Stimulated activated CD4-positive, alpha-beta T cell treated with anti-CD3 and anti-CD28 coated beads, TNF-alpha, amount 100 ng/mL, for 4 hours (primary cell): ENCODE data around the gene PMM2.
A peak's percentile ranks its signal among the peaks of the same experiment; 100 is the strongest.
"Not testable (repeated sequence)": the region's sequence is repeated elsewhere in the genome, so short reads cannot be mapped to it uniquely, and the experiment has no call there.

Experiments used
- DNase-seq, 3 experiments: peaks; one replicate each; pipeline ENCODE4 v3.0.0-alpha.2; 2020; ENCODE audit warnings: low read depth in 3 of 3

Gene PMM2

DNA sequence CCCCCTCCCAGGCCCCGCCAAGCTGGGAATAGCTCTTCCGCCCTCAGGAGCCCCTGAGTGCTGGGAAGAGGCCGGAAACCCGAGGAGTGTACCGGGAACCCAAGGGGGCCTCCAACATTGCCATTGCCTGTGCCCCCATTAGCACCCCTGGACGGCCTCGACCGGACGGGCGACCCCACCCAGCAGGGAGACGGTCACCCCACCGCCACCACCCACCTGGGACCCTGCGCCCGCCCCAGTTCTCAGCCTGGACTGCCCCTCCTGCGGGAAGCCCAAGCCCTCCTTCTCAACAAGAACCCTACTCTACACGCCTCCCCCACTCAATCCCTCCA is 69.2 kb downstream of the PMM2 start:
- DNase-seq: no peak

DNA sequence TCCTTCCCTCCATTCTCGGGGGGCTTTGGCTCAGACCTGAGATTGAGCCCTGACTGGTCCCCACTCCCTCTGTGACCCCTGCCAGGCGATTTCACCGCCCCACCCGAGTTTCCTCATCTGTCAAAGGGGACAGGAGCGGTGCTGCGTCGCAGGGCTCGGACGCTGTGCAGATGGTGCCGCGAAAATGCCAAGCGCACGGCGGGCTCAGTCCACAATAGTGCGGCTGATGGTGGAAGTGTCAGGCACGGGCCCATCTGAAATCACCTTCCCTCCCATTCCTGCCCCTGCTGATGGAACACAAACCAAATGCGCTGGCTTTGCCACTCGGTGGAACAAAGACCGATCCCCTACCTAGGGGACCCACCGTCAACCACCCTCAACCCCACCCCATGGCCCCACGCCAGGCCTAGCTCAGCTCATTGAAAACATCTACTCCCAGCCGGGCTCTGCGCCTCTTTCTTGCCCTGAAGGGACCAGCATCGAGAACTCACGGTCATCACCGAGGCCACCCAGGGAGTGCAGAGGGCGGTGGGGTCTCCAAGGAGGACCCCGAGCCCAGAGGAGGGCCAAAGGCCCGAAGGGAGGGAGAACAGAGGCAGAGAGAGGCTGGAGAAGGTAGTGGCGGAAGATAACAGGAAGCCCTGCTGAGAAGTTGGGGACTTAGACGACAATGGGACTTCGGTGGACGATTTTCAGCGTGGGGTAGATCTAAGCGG is 69.7 kb downstream of the PMM2 start:
- no peak for DNase-seq

DNA sequence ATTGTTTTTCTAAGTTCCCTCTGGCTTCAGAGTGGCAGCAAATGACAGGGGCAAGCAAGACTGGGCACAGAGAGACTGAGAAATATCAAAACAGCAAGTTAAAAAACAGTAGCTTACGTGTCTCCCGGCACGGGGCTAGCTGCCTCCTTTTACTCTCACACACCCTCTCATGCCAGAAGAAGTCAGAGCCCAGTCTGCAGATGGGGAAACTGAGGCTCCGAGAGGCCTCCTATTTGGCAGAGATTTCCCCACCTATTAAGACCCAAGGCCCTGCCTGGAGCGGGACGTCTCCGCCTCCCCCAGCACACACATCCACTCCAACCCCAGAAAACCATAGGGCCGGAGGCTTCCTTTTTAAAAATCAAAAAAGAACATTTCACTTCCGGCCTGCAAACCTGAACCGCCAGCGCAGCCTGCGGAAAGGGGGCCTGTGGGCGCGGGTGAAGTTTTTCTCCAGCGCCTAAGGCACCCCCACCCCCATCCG is 70.3 kb downstream of the PMM2 start:
- DNase-seq: peak in 1 of 3 experiments; percentile 26

DNA sequence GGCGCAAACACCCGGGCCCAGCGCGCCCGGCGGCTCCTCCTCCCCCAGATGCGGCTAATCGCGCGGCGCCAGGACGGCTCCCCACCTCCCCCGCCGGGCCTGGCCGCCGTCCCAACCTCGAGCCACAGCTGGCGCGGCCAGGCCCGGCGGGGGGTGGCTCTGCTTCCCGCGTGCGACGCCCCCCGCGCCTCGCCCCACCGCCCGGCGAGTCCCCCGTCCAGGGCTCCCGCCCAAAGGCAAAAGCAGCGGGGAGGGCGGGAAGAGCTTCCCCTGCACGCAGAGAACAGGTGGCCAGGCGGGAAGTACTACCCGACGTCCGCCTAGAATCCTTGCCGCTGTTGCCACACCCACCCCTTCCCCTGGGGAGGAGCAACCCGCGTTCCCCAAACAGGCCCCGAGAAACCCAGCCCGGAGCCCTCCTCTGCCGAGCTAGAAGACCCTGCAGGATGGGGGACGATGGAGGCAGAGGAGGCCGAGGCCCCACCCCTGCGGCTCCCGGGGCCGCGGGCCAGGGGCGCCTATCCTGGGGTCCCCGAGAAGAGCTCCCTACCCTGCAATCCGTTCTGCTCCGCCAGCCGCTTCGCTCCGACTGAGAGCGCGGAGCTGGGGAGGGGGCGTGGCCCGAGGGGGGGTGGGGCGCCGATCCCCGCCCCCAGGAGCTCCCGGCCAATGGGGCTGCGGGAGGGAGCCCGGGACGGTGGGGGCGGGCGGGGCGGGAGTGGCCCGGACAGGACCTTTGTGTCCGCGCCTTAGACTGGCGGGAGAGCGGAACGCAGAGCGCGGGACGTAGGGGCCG is 71.0 kb downstream of the PMM2 start, which contains the start of gene CARHSP1:
Gene CARHSP1 (minus strand): TSS at position 591 of the 796 bp plus-strand sequence. CDS start 9,678 bp downstream, outside the sequence.
- peak; percentile 51 to 65 (median 54) for DNase-seq

DNA sequence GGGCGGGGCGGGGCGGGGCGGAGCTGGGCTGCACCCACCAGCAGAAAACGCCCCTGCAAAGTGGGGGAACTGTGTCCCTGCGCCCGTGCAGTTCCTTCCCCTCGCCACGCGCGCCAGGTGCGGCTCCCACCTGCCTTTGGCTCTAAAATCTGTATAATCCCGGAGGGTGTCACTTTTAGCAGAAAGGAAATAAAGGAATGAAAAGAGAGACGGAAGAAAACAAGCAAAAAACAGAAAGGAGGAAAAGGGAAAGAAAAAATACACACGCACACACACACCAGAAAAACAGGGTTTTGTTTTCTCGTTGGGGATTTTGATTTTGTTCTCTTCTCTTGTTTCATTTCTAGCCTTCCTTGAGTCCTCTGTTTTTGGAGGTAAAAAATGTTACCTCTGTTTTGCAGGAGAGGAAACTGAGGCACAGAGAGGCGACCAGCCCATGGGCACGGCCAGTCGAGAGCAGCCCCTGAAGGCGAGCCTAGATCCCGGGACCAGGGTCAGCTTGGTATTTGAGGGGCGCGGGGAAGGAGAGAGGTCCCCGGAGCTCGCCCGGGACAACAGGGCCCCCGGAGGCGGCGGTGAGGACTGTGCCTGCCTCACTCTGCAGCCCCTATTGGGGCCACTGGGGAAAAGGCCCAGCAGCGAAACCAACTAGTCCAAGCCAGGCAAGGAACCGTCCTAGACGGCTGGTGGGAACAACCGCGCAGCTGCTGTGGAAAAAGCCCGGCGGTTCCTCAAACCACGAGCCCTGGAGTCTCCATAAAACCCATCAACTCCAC is 71.8 kb downstream of the PMM2 start:
- DNase-seq: no peak

DNA sequence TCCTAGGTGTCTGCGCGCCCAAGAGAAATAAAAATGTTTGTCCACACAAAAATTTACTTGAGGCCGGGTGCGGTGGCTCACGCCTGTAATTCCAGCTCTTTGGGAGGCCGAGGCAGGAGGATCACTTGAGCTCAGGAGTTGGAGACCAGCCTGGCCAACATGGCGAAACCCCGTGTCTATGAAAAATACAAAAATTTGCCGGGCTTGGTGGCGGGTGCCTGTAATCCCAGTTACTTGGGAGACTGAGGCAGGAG is 72.3 kb downstream of the PMM2 start:
- not testable (repeated sequence) for DNase-seq

DNA sequence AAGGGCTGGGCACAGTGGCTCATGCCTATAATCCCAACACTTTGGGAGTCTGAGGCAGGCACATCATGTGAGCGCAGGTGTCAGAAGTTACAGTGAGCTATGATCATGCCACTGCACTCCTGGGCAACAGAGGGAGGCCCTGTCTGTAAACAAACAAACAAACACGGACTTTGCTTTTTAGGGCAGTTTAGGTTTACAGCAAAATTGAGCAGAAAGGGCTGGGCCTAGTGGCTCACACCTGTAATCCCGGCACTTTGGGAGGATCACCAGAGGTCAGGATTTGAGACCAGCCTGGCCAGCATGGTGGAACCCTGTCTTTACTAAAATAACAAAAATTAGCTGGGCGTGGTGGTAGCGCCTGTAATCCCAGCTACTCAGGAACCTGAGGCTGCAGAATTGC is 74.4 kb downstream of the PMM2 start:
- no peak for DNase-seq

DNA sequence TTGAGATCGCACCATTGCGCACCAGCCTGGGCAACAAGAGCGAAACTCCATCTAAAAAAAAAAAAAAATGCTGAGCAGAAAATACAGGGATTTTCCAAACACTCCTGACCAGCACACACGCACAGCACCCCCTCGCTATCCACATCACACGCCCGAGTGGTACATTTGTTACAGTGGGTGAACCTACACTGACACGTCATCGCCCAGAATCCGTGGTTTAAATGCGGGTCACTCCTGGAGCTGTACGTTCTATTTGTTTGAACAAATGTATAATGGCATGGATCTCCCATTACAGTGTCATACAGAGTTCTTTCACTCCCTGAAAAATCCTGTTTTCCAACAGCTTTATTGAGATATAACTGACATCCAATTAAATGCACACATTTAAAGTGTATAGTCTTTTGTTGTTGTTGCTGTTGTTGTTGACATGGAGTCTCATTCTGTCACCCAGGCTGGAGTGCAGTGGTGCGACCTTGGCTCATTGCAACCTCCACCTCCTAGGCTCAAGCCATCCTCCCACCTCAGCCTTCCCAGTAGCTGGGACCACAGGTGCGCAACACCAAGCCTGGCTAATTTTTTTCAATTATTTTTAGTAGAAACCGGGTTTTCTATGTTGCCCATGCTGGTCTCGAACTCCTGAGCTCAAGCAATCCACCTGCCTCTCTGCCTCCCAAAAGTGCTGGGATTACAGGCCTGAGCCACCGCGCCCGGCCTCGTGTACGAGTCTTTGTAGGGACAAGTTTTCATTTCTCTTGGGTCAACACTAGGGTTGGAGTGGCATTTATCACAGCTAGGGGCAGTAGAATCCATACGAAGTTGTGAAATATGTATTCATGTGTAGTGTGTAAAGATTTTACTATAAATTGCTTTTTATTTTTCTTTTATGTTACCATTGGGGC is 75.6 kb downstream of the PMM2 start:
- DNase-seq: no peak

DNA sequence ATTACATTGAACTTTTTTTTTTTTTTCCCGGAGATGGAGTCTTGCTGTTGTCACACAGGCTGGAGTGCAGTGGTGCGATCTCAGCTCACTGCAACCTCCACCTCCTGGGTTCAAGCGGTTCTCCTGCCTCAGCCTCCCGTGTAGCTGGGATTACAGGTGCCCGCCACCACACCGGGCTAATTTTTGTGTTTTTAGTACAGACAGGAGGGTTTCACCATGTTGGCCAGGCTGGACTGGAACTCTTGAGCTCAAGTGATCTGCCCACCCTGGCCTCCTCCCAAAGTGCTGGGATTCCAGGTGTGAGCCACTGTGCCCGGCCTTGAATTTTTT is 76.2 kb downstream of the PMM2 start:
- not testable (repeated sequence) for DNase-seq

DNA sequence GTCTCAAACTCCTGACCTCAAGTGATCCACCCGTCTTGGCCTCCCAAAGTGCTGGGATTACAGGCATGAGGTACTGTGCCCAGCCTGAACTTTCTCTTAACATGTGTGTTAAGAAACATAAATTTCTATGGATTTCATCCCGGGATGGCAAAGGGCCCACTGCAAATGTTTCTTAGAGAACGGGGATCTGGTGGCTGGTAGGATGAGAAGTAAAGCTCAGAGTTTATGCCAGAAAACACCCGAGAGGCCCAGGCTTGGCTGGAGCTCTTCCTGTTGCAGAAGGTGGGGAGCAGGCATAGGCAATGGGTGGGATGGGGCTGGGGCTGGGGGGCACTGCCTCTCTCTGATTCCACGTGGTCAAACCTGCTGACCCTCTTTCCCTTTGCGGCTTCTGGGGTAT is 76.7 kb downstream of the PMM2 start:
- no peak for DNase-seq

DNA sequence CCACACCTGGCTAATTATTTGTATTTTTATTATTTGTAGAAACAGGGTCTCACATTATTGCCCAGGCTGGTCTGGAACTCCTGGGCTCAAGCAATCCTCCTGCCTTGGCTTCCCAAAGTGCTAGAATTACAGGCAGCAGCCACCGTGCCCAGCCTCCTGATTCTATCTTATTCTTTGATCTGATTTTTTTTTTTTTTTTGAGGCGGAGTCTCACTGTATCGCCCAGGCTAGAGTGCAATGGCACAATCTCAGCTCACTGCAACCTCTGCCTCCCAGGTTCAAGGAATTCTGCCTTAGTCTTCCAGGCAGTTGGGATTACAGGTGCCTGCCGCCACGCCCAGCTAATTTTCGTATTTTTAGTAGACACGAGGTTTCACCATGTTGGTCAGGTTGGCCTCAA is 77.7 kb downstream of the PMM2 start:
- DNase-seq: not testable (repeated sequence)

DNA sequence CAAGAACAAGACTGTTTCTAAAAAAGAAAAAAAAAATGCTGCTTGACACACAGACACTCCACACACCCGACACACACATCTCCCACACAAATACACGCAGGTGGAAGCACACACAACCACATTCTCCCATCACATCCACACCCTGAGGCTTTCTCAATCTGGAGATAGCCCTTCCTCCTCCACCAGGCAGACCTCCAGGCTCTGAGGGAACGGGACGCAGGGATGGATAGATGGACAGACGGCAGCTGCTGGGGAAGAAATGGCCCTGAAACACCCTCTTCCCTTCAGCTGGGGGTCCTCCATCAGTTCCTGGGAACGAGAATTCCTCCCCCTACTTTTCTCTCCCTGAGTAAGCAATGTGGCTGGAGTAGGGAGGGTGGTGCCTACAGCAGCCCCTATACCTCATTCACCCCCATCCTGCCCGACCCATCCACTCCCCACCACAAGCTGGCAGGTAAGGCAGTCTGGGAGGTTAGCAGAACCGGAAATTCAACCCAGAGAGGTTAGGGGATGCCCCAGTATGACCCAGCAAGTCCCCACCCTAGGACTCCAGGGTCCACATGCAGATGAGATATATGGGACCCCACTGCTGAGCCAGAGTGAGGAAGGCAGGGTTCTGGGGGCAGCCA is 80.4 kb downstream of the PMM2 start:
- DNase-seq: no peak

DNA sequence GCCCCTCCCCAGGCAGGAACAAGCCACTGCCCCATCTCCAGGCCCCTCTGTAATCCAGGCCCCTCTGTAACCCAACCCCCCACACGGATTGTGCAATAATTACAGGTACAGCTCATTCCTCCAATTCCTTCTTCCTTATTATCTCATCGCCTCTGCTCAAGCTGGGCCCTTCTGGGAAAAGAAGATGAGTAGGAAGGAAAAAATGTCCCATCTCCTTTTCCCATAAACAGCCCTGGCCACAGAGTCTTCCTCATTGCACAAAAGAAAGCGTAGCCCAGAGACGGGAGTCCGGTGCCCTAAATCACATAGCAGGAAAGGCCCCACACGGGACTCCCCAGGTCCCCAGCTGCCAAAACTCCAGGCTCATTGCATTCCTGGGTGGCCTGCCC is 80.9 kb downstream of the PMM2 start:
- no peak for DNase-seq

DNA sequence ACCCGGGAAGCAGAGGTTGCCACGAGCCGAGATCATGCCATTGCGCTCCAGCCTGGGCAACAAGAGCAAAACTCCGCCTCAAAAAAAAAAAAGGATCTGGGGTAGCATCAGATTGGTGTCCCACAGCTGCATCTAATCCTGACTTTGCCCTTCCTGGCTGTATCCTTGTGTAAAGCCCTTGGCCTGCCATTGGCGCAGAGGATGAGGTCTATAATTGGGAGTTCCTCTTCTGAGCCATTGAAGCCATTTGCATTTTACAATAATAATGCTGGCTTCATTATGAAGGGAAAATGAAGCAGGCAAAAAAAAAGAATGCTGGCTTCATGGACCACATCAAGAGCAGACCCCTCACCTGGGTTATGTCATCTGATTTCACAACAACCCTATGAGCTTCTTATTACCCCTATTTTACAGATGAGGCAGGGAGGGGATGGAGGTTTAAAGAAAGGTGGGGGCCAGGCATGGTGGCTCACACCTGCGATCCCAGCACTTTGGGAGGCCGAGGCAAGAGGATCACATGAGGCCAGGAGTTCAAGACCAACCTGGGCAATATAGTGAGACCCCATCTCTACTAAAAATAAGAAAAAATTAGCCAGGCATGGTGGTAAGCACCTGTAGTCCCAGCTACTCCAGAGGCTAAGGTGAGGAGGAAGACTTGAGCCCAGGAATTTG is 83.3 kb downstream of the PMM2 start:
- no peak for DNase-seq

DNA sequence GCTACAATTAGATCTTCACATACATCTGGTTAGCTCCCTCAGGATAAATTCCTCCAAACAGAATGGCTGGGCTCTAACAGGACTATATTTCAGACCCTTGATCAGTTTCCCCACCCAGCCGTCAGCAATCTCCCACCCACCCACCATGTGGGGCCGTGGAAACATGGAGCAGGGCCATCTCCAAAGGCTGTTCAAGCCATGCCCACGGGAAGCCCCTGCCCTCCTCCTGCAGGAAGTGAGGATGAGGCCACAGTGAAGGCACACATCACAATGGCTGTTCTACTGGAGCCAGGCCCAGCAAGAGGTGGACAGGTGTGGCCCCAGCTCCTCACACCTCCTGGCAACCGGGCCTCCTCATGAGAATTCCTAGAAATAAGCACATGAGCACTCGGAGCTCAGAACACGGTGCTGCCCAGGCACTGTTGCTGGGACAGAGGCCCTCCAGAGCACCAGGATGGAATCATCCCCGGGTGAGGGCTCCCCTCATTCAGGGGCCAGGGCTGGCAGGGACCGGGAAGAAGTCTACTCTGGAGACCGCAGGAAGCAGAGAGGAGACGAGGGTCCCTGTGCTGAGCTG is 84.5 kb downstream of the PMM2 start, which contains the start of gene LITAFD:
Gene LITAFD (plus strand): TSS at position 311 of the 577 bp plus-strand sequence. CDS start 2,005 bp downstream, outside the sequence.
- no peak for DNase-seq

DNA sequence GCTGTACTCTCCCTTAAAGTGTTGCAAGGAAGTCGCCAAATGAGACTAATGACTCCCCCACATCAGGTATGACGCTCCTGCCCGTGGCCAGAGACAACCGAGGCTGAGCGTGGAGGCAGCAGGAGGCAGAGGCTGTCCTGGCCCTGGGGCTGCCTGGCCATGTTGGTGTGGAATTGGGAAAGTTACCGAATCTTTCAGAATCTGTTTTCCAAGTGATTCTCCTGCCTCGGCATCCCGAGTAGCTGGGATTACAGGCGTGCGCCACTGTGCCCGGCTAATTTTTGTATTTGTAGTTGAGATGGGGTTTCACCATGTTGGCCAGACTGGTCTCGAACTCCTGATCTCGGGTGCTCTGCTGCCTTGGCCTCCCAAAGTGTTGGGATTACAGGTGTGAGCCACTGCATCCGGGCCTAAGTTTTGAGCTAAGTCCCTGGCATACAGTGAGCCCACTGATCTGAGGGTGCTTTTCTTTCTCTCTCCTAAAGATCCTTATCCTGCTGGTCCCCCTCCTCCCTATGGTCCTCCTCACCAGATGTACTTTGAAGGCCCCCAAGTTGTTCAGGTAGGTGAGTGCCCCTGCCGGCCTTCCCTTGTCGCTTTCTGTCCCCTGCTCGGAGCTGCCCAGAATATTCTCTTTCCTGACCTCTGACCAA is 85.2 kb downstream of the PMM2 start:
- no peak for DNase-seq

DNA sequence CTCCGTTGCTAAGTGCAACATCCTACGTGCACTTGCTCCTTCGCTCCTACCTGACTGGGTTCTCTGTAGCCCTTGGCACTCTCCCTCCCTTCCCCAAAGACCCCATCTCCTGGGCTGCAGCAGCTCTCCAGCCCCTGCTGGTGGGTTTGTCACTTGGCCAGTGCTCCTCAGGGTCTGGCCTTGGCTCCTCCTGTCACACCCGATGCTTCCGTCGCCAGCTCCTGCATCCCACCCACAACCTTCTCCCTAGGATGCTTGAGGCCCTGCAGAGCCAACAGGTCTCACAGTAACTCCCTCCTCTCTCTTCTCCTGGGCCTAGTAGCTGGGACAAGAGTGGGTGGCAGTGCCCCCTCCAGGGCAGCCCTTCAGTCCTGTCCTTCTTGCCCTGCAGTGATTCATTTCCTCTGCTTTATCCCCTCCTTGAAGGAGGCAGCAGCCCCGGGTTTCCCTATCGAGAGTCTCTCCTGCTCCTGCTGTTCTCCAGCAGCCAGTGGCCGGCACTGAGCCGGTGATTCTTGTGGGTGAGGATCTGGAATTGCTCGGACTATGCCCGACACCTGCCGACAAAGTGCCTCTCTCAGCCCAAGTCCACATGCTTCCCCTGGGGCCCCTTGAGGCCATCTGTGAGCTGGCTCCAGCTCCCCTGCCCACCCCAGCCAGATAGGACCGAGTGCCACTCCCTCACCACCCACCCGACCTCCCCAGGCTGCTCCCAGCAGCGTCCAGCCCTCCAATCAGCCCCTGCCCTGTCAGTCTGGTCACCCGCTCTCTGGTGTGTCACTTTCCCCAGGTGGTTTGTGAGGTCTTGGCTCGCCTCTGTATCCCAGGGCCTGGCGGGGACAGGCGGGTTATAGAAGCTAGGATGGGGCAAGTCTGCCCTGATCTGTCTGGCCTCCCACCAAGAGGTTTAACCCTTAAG is 88.3 kb downstream of the PMM2 start:
- DNase-seq: no peak

DNA sequence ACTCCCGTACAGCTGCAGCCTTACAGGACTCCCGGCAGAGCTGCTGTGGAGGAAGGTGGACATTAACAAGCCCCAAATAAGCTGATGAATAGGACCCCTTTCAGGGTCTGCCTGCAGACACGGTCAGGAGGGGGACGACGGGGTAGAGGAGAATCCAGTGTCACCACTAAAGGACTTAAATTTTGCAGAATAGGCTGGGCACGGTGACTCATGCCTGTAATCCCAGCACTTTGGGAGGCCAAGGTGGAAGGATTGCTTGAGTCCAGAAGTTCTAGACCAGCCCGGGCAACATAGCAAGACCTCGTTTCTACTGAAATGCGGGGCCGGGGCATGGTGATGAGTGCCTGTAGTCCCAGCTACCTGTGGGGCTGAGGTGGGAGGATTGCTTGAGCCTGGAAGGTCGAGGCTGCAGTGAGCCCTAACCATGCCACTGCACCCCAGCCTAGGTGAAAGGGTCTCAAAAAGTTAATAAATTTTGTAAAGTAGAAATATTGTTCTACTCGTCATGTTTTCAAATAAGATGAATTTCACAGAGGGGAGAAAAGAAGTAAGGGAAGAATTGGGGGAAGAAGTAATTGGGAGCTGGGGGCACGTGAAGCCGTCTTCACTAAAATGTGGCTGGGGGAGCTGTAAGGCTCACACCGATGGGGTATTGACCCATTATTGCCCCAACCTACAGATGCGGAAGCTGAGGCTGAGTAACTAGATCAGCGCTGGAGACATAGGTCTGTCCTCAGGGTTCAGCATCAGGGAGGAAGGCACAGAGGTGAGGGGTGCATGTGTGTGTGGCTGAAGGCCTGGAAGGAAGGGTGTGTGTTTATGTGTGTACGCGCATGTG is 89.2 kb downstream of the PMM2 start:
- DNase-seq: no peak
